K562 treated with DMSO at 1 percent for 48 hours (cell line): Measurements from ENCODE around the gene KRT9. TPM values are rescaled to one million over a fixed set of nuclear protein-coding genes. Genes with fewer than 3 reads are reported as not detected.

Experiments used
- total RNA-seq: library from RNA; unstranded; fragments of 300-600 nt; gene quantifications from 2 replicates; pipeline ENCODE4 v1.2.3, GENCODE V29; 2022; ENCODE audit warnings: low replicate concordance; ENCODE audit errors: extremely low read depth

Gene KRT9, protein sequence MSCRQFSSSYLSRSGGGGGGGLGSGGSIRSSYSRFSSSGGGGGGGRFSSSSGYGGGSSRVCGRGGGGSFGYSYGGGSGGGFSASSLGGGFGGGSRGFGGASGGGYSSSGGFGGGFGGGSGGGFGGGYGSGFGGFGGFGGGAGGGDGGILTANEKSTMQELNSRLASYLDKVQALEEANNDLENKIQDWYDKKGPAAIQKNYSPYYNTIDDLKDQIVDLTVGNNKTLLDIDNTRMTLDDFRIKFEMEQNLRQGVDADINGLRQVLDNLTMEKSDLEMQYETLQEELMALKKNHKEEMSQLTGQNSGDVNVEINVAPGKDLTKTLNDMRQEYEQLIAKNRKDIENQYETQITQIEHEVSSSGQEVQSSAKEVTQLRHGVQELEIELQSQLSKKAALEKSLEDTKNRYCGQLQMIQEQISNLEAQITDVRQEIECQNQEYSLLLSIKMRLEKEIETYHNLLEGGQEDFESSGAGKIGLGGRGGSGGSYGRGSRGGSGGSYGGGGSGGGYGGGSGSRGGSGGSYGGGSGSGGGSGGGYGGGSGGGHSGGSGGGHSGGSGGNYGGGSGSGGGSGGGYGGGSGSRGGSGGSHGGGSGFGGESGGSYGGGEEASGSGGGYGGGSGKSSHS
- total RNA-seq: not detected in 2 replicates

DNA sequence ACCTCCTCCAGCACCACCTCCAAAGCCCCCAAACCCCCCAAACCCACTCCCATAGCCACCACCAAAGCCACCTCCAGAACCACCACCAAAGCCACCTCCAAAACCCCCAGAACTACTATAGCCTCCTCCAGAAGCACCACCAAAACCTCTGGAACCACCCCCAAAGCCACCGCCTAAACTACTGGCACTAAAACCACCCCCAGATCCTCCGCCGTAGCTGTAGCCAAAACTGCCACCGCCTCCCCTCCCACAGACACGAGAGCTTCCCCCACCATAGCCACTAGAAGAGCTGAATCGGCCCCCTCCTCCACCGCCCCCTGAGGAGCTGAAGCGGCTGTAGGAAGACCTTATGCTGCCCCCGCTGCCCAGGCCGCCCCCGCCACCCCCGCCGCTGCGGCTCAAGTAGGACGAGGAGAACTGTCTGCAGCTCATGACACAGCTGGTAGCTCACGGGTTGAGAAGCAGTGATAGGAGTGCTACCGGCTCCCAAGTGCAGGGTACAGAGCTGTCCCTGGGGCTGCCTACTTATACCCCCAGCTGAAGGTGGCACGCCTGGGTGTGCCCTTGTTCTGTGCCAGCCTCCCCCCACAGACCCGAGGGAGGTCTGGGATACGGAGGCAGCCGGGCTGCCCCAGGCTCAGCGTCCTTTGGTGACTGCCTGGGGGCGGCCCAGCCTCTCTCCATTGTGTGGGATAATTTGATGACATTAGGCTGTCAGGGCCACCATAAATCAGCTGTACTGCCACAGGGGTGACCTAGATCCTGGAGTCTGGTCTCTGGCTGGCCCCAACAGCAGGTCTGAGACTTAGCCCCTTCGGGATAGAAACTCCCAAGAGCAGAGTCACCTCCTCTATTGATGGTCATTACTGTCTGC lies at the start of gene KRT9:
Gene KRT9 (minus strand): TSS at position 499 of the 874 bp plus-strand sequence. CDS start 67 bp downstream, at position 432.

DNA sequence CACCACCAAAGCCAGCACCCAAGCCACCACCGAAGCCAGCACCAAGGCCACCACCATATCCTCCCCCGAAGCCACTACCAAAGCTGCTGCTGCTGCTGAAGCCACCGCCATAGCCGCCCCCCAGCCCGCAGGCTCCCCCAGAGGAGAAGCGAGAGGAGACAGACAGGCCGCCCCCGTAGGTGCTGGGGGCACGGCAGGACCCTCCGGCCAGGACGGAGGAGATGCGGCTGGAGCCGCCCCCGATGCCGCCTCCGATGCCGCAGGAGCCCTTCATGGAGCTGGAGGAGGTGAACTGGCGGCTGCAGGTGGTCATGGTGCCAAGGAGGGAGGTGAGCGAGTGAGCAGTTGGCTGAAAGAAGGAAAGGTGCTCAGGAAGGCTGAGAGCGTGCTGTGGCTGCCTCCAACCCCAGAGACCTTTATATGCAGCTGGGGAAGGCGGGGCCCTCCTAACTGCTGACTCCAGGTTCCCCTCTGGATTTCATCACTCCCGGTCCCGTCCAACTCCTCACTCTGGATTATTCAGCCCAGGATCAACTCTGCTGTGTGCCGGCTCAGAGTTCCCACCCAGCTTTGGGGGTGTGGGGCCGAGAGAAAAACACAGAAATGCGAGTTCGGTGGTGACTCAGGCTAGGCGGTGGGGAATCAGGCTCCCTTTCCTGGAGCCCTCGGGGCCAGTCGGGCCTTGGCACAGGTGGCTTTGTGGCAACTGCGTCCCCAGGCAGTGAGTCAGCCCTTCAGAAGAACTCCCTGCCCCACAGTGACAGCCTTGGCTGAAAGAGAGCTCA lies 40.7 kb upstream of the KRT9 start, which contains the start of gene KRT16:
Gene KRT16 (minus strand): TSS at position 392 of the 785 bp plus-strand sequence. CDS start 79 bp downstream, at position 313.

DNA sequence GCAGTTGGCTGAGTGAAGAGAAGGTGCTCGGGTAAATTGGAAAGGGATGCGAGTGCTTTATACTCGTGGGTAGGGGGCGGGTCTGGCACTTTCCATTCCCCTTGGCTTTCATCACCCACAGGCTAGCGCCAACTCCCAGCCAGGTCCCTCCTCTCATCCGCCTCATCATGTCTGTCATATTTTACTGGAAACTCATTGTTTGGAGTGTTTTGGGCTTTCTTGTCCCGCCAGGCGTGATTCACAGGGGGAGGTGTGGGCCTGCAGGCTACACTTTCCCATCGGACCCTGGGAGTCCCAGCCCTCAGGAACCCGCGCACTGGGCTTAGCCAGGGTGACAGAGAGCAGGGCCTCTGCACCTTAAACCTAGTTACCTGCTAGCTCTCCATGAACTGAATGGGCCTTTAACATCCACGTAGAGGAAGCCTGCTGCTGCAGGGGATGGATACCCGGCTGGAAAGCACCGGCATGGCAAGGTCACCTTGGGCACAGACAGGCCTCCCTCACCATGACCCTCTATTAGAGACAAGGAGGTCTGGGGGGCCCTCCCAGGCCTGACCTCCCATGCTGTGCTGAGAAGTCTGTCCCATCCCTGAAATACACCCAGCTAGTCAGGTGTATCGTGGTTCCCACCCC lies 15.1 kb upstream of the KRT9 start, which contains the start of gene KRT14:
Gene KRT14 (minus strand): TSS at position 33 of the 633 bp plus-strand sequence. CDS start 61 bp downstream, outside the sequence.

DNA sequence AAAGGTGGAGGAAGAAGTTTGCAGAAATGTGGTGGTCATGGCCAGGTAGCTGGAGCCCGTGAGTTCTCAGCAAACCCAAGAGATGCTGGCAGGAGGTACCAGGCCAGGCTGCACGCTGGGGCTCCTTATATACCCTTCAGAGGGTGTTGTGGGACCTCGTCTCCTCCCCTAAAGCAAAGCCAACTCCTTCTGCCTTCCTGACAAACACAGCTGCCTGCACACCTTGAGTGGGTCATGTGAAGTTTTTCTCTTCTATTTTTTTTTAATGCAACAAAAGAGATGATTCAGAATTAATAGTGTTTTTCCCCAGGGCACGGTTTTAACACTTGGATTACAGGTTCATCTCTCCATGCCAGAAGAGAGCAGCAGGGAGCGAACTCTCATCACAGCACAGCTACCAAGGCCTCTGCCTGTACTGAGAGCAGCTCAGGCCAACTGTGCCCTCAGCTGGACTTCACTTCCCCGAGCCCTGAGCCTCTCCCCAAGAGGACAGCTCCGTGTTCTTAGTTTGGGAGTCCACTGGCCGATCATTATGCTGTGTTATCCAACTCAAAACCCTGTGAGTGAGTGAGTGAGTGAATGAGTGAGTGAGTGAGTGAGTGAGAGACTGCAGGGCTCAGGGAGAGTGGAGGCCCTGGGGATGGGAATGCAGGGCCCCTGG lies 52.9 kb downstream of the KRT9 start, which contains the start of gene KRT15:
Gene KRT15 (minus strand): TSS at position 102 of the 661 bp plus-strand sequence. CDS start 63 bp downstream, at position 39.

Other genes starting within 250 kb of the KRT9 start
- gene KRT33A, start 221.2 kb downstream of the KRT9 start, total RNA-seq: not detected in 2 replicates
- gene KRT33B, start 202.2 kb downstream of the KRT9 start, total RNA-seq: not detected in 2 replicates
- gene KRT34, start 189.8 kb downstream of the KRT9 start, total RNA-seq: not detected in 2 replicates
- gene KRT31, start 174.5 kb downstream of the KRT9 start, total RNA-seq: not detected in 2 replicates
- gene KRT37, start 147.5 kb downstream of the KRT9 start, total RNA-seq: not detected in 2 replicates
- gene KRT38, start 131.1 kb downstream of the KRT9 start, total RNA-seq: not detected in 2 replicates
- gene KRT32, start 104.7 kb downstream of the KRT9 start, total RNA-seq: not detected in 2 replicates
- not detected in 2 replicates for gene KRT35, start 90.9 kb downstream of the KRT9 start, total RNA-seq
- gene KRT36, start 82.1 kb downstream of the KRT9 start, total RNA-seq: not detected in 2 replicates
- gene KRT13, start 66.4 kb downstream of the KRT9 start, total RNA-seq: not detected in 2 replicates
- not detected in 2 replicates for gene KRT15, start 53.2 kb downstream of the KRT9 start, total RNA-seq
- gene KRT19, start 43.8 kb downstream of the KRT9 start, total RNA-seq: not detected in 2 replicates
- not detected in 2 replicates for gene KRT14, start 14.8 kb upstream of the KRT9 start, total RNA-seq
- gene KRT16, start 40.7 kb upstream of the KRT9 start, total RNA-seq: not detected in 2 replicates
- gene KRT17, start 52.5 kb upstream of the KRT9 start, total RNA-seq: not detected in 2 replicates
- gene EIF1, start 116.8 kb upstream of the KRT9 start, total RNA-seq: 437 and 1,744 TPM in 2 replicates
- not detected in 2 replicates for gene GAST, start 140.3 kb upstream of the KRT9 start, total RNA-seq
- not detected in 2 replicates for gene HAP1, start 162.6 kb upstream of the KRT9 start, total RNA-seq
- not detected in 2 replicates for gene JUP, start 214.7 kb upstream of the KRT9 start, total RNA-seq
- not detected in 2 replicates for gene P3H4, start 239.9 kb upstream of the KRT9 start, total RNA-seq
- gene FKBP10, start 240.9 kb upstream of the KRT9 start, total RNA-seq: not detected in 2 replicates